Calu3 (cell line): ENCODE results near the gene ESRRG. TPM values are rescaled to one million over a fixed set of nuclear protein-coding genes. Genes with fewer than 3 reads are reported as not detected.

Experiments used
- BruUV-seq: library from RNA; stranded (reverse); fragments of 400-500 nt; replicated peaks from 2 replicates; lab custom pipeline; 2021; lab: Mats Ljungman, UMichigan
- CTCF ChIA-PET: fragments of 300-600 bp; sonication (Branson Sonifier 250); formaldehyde crosslinking; loops from one replicate; lab custom pipeline; 2022; ENCODE audit warnings: antibody characterized with exemption; lab: Charles Lee
- DNase-seq: peaks from one replicate; pipeline ENCODE4 v3.0.0; 2022
- H3K27ac Mint-ChIP-seq: one replicate; pipeline ENCODE4 v1.8.0; 2022; ENCODE audit warnings: mixed read lengths; ENCODE audit not compliant: unreplicated experiment
- H3K27me3 Mint-ChIP-seq: one replicate; pipeline ENCODE4 v1.8.0; 2022; ENCODE audit warnings: mixed read lengths; ENCODE audit not compliant: unreplicated experiment
- H3K36me3 Mint-ChIP-seq: one replicate; pipeline ENCODE4 v1.8.0; 2022; ENCODE audit warnings: mild to moderate bottlenecking, moderate library complexity, mixed read lengths; ENCODE audit not compliant: insufficient read depth, unreplicated experiment
- H3K4me1 Mint-ChIP-seq: one replicate; pipeline ENCODE4 v1.8.0; 2022; ENCODE audit warnings: mild to moderate bottlenecking, low read depth, mixed read lengths; ENCODE audit not compliant: unreplicated experiment
- H3K4me3 Mint-ChIP-seq: one replicate; pipeline ENCODE4 v1.8.0; 2022; ENCODE audit warnings: mild to moderate bottlenecking, low read depth, moderate library complexity, mixed read lengths; ENCODE audit not compliant: unreplicated experiment
- H3K9me3 Mint-ChIP-seq: one replicate; pipeline ENCODE4 v1.8.0; 2022; ENCODE audit warnings: low read depth, mixed read lengths; ENCODE audit not compliant: unreplicated experiment
- CTCF ChIP-seq: fragments of 200-600 bp; IDR thresholded peaks from one replicate; pipeline ENCODE4 v1.8.0; 2022; ENCODE audit warnings: antibody characterized with exemption; ENCODE audit not compliant: unreplicated experiment
- intact Hi-C: fragments of 100-400 bp; cut with micrococcal nuclease; formaldehyde crosslinking; loops from one replicate; pipeline ENCODE4 v1.10.0; 2022; ENCODE audit not compliant: unreplicated experiment
- total RNA-seq: library from RNA; stranded (reverse); gene quantifications from 2 replicates; pipeline ENCODE4 v1.2.3, GENCODE V29; 2022

The ESRRG gene
- total RNA-seq, 1 experiment from 2014 or later = 1.3 TPM

GRCh38 chr1:216598448-216598847 is 124.8 kb downstream of the ESRRG start:
- Mint-ChIP-seq H3K27me3 (no peaks in the 10 kb centered on the region), H3K36me3 (peaks cover 11% of the 10 kb centered on the region), H3K9me3 (no peaks in the 10 kb centered on the region), H3K4me3 (no peak overlapping the region), H3K27ac (no peak overlapping the region), H3K4me1 (peaks cover 9% of the 10 kb centered on the region)
- intact Hi-C loops = no loop called here
- no peak for TF ChIP-seq CTCF
- BruUV-seq = no TSS peak
- CTCF ChIA-PET = no interaction called here
- no peak for DNase-seq

- no peak for TF ChIP-seq CTCF
- peaks cover 11% of the 10 kb centered on the region for H3K36me3 Mint-ChIP-seq
- H3K4me1 Mint-ChIP-seq = peaks cover 5% of the 10 kb centered on the region
- CTCF ChIA-PET = interaction anchor here (0.6 kb wide), 1 partner anchor 360 kb away, joined by 3 read pairs; no protein-coding TSS in a partner anchor
- DNase-seq = no peak
- BruUV-seq = no TSS peak
- H3K27me3 Mint-ChIP-seq = no peaks in the 10 kb centered on the region
- intact Hi-C loops = no loop called here
- H3K4me3 Mint-ChIP-seq = no peak overlapping the region
- H3K9me3 Mint-ChIP-seq = no peaks in the 10 kb centered on the region
- no peak overlapping the region for H3K27ac Mint-ChIP-seq
Measured at GRCh38 chr1:216596281-216596862, 126.9 kb downstream of the ESRRG start.

GRCh38 chr1:216587715-216588114 is 135.5 kb downstream of the ESRRG start:
- H3K4me3 Mint-ChIP-seq = no peak overlapping the region
- no peaks in the 10 kb centered on the region for H3K4me1 Mint-ChIP-seq
- H3K36me3 Mint-ChIP-seq = no peaks in the 10 kb centered on the region
- no peaks in the 10 kb centered on the region for H3K27me3 Mint-ChIP-seq
- intact Hi-C loops = no loop called here
- H3K27ac Mint-ChIP-seq = no peak overlapping the region
- TF ChIP-seq CTCF = no peak
- no peak for DNase-seq
- CTCF ChIA-PET = no interaction called here
- no TSS peak for BruUV-seq
- peaks cover 4% of the 10 kb centered on the region for H3K9me3 Mint-ChIP-seq

- Mint-ChIP-seq H3K36me3 (no peaks in the 10 kb centered on the region), H3K4me1 (no peaks in the 10 kb centered on the region), H3K4me3 (no peak overlapping the region), H3K27ac (no peak overlapping the region), H3K9me3 (peaks cover 4% of the 10 kb centered on the region), H3K27me3 (no peaks in the 10 kb centered on the region)
- TF ChIP-seq CTCF = no peak
- no peak for DNase-seq
- CTCF ChIA-PET = no interaction called here
- BruUV-seq = no TSS peak
- intact Hi-C loops = no loop called here
Measured at GRCh38 chr1:216582151-216582550, 141.1 kb downstream of the ESRRG start.
